HFFc6 (cell line): ENCODE measurements around the gene TRIM31. TPM values are rescaled to one million over a fixed set of nuclear protein-coding genes. Genes with fewer than 3 reads are reported as not detected.

Experiments used
- DNase-seq: peaks from one replicate; pipeline ENCODE4 v3.0.0-alpha.2; 2018
- H3K27ac Mint-ChIP-seq: 2 replicates; pipeline ENCODE4 v1.8.0; 2020; ENCODE audit warnings: mild to moderate bottlenecking, mixed read lengths
- H3K27me3 Mint-ChIP-seq: 2 replicates; pipeline ENCODE4 v1.8.0; 2021; ENCODE audit warnings: mild to moderate bottlenecking, moderate library complexity, mixed read lengths; ENCODE audit not compliant: insufficient read depth
- H3K36me3 Mint-ChIP-seq: 2 replicates; pipeline ENCODE4 v1.8.0; 2021; ENCODE audit warnings: low read depth, mixed read lengths
- H3K4me1 Mint-ChIP-seq: 2 replicates; pipeline ENCODE4 v1.8.0; 2020; ENCODE audit warnings: low read depth, mixed read lengths
- H3K4me3 Mint-ChIP-seq: 2 replicates; pipeline ENCODE4 v1.8.0; 2020; ENCODE audit warnings: mild to moderate bottlenecking, moderate library complexity, mixed read lengths
- H3K9me3 Mint-ChIP-seq: 2 replicates; pipeline ENCODE4 v1.8.0; 2020; ENCODE audit warnings: mild to moderate bottlenecking, mixed read lengths
- long read RNA-seq: library from polyadenylated mRNA; unstranded; transcript quantifications from one replicate; pipeline ENCODE4 v2.0.0, GENCODE V29; 2019
- total RNA-seq, 6 experiments: library from RNA; stranded (reverse); fragmentation: NEBNext Ultra II Directional; extraction: Animal tissue kit (Norgen Biotek cat#: 25700); gene quantifications; 2 replicates in 1 of 6; 3 replicates in 5 of 6; pipeline ENCODE4 v1.2.3, GENCODE V29; 2021
- TF ChIP-seq, protein P1 (sequence below): fragments of 200-600 bp; sonication (generic); IDR thresholded peaks from 2 replicates; pipeline ENCODE4 v1.5.0; 2021; ENCODE audit warnings: antibody characterized with exemption, mild to moderate bottlenecking

TRIM31 gene, protein sequence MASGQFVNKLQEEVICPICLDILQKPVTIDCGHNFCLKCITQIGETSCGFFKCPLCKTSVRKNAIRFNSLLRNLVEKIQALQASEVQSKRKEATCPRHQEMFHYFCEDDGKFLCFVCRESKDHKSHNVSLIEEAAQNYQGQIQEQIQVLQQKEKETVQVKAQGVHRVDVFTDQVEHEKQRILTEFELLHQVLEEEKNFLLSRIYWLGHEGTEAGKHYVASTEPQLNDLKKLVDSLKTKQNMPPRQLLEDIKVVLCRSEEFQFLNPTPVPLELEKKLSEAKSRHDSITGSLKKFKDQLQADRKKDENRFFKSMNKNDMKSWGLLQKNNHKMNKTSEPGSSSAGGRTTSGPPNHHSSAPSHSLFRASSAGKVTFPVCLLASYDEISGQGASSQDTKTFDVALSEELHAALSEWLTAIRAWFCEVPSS
- total RNA-seq, result not detected
- long read RNA-seq, result 0 reads

DNA sequence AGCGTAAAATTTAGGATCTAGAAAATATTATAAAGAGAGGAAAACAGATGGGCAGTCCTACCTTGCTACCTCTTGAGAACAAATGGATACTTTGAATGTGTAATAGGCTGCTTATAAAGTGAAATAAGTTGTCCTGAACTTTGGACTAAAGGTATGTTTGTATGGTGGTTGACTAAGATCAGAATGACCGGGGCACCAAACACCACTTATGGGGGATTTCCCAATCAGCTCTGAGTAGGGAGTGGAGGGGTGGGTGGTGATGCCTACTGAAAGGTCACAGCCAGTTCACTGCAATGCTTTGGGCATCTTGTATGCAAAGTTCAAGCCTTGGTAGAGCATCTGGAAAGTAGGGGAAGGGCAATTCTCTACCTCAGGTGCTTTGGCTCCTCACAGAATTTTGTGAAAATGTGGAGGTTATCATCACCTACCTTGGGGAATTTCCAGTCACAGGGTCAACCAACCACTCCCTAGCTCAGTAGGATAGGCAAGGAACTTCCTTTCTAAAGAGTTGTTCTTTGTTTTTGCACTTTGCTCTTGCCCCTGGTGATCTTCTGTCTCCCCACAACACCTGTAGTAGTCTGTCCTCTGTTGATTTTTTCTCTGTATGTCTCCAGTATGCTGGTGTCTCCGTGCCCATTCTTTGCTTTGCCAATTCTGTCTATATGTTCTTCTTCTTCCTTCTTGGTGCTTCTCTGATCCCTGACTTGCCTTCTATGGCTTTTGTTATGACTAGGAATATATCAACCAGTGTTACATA is at the start of gene TRIM31:
TRIM31 (minus strand) TSS at position 88 of the 757 bp plus-strand sequence. CDS start 285 bp downstream, outside the sequence.
- DNase-seq, result no peak
- Mint-ChIP-seq H3K4me1 (no peaks in the 10 kb centered on the region), H3K9me3 (no peaks in the 10 kb centered on the region), H3K4me3 (no peak within 1 kb of the TSS), H3K36me3 (no peaks in the 10 kb centered on the region), H3K27me3 (peaks cover 45% of the 10 kb centered on the region), H3K27ac (no peak within 1 kb of the TSS)
- TF ChIP-seq, protein P1, sequence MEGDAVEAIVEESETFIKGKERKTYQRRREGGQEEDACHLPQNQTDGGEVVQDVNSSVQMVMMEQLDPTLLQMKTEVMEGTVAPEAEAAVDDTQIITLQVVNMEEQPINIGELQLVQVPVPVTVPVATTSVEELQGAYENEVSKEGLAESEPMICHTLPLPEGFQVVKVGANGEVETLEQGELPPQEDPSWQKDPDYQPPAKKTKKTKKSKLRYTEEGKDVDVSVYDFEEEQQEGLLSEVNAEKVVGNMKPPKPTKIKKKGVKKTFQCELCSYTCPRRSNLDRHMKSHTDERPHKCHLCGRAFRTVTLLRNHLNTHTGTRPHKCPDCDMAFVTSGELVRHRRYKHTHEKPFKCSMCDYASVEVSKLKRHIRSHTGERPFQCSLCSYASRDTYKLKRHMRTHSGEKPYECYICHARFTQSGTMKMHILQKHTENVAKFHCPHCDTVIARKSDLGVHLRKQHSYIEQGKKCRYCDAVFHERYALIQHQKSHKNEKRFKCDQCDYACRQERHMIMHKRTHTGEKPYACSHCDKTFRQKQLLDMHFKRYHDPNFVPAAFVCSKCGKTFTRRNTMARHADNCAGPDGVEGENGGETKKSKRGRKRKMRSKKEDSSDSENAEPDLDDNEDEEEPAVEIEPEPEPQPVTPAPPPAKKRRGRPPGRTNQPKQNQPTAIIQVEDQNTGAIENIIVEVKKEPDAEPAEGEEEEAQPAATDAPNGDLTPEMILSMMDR, result no peak

GRCh38 chr6:30162265-30163089 is 49.6 kb upstream of the TRIM31 start:
- Mint-ChIP-seq H3K27me3 (peaks cover 16% of the 10 kb centered on the region), H3K27ac (no peak overlapping the region), H3K36me3 (no peaks in the 10 kb centered on the region), H3K4me3 (no peak overlapping the region), H3K9me3 (no peaks in the 10 kb centered on the region), H3K4me1 (peaks cover 10% of the 10 kb centered on the region)
- no peak for DNase-seq
- TF ChIP-seq, protein P1, result no peak

DNA sequence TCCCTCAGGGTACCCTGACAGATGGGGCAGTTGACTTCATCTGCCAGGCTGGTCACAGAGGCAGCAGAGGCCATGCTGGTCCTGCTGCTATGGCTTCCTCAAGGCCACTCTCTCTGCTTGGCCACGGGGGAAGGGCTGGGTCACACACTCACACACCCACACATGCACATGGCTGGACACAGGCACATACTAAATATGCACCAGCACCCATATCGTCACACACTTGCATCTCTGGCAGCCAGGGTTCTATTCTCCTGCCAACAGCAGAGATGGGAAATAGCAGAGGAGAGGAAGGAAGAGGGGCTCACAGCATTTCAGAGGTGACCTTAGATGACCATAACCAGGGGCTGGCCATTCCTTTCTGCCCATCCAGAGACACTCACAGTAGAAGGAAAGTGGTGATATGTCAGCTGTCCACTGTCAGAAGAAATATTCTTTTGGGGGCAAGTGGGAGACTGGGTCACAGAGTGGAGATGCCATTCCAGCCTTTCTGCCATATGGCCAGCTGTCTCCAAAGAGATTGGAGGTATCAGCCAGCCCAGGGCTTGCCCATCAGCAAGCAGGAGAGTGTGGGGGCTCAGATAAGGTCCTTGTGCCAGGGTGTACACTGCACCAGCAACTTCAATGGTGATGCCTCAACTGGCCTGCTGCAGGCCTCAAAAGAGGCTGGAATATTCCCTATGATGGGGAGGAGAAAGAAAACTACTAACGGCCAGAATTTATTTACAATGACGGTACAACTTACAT is 48.1 kb upstream of the TRIM31 start, which contains the start of gene TRIM10:
TRIM10 (minus strand) TSS at position 427 of the 747 bp plus-strand sequence; CDS start at position 74, 353 bp downstream.
- no peaks in the 10 kb centered on the region for H3K36me3 Mint-ChIP-seq
- H3K9me3 Mint-ChIP-seq, result no peaks in the 10 kb centered on the region
- H3K4me3 Mint-ChIP-seq, result no peak within 1 kb of the TSS
- TF ChIP-seq, protein P1, result no peak
- H3K27ac Mint-ChIP-seq, result no peak within 1 kb of the TSS
- H3K27me3 Mint-ChIP-seq, result peaks cover 10% of the 10 kb centered on the region
- no peak for DNase-seq
- peaks cover 15% of the 10 kb centered on the region for H3K4me1 Mint-ChIP-seq

DNA sequence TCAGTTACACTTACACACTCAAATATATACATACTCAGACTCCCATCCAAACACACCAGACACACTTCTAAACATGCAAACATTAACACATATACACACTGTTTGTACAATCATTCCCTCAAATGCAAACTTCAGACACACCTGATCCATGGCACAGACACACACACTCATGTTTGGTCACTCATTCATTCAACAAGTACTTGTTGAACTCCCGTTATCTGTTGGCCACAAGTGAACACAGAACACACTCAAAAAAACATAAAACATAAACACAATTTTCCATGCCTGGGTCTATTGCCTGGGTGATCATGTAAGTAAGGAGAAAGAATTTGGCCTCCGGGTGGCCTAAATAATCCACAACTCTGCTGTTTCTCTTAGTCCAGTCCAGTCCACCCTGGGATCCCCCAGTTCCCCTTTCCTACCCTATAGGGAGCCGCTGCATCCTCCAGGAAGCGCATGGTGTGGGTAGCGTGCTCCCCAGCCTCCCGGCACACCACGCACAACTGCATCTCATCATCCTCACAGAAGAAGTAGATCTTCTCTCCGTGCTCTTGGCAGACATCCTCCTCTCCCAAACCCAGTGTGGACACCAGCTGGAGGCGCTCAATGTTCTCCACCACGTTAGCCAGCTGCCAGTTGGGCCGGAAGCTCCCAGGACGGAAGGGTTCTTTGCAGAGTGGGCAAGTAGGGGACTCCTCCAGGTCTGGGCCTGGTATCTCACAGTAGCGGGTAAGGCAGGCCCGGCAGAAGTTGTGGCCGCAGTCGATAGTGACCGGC is 47.3 kb upstream of the TRIM31 start:
- Mint-ChIP-seq H3K4me1 (peaks cover 23% of the 10 kb centered on the region), H3K36me3 (no peaks in the 10 kb centered on the region), H3K4me3 (no peak overlapping the region), H3K9me3 (no peaks in the 10 kb centered on the region), H3K27me3 (peaks cover 10% of the 10 kb centered on the region), H3K27ac (no peak overlapping the region)
- no peak for DNase-seq
- TF ChIP-seq, protein P1, result no peak
